ENCODE data around the gene ZCCHC24.
A peak's percentile ranks its signal among the peaks of the same experiment; 100 is the strongest.

ZCCHC24 gene

GRCh38 chr10:79380125-79380945, 65.1 kb downstream of the ZCCHC24 start:
- DNase-seq, result no peak

- DNase-seq, result no peak
Observed at GRCh38 chr10:79379512-79380124, 65.8 kb downstream of the ZCCHC24 start.

DNA sequence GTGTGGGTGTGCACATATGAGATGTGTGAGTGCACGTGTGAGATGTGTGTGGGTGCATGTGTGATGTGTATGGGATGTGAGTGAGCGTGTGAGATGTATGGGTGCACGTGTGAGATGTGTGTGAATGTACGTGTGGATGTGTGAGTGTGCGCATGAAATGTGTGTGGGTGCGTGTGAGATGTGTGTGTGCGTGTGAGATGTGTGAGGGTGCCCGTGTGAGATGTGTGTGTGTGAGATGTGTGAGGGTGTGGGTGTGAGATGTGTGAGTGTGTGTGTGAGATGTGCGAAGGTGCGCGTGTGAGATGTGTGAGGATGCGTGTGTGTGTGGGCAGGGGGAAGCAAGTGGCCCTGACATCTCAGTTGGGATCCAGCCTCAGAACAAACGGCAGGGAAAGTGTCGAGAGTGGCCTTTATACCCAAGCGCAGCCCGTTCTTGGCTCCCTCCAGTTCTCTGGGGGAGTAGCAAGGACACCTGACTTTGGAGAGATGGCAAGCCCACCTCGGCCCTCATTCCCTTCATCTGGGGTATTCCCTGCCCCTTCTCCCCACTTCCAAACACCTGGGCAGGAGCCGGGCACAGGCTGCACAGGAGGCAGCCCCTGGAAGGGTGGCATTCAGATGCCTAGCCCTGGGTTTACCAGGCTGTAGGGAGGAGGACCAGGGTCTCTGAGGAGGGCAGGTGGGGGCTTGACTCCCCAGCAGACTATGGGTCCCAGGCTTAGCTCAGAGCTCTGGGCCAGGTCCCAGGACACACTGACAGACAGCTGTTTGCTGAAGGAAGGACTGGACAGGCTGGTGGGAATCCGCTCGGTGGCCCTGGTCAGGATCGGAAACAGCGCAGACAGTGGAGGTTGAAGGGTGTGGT, 66.5 kb downstream of the ZCCHC24 start:
- no peak for DNase-seq

- no peak for DNase-seq
Observed at GRCh38 chr10:79378383-79378646, 67.1 kb downstream of the ZCCHC24 start.

- no peak for DNase-seq
Observed at GRCh38 chr10:79377557-79378382, 67.7 kb downstream of the ZCCHC24 start.

DNA sequence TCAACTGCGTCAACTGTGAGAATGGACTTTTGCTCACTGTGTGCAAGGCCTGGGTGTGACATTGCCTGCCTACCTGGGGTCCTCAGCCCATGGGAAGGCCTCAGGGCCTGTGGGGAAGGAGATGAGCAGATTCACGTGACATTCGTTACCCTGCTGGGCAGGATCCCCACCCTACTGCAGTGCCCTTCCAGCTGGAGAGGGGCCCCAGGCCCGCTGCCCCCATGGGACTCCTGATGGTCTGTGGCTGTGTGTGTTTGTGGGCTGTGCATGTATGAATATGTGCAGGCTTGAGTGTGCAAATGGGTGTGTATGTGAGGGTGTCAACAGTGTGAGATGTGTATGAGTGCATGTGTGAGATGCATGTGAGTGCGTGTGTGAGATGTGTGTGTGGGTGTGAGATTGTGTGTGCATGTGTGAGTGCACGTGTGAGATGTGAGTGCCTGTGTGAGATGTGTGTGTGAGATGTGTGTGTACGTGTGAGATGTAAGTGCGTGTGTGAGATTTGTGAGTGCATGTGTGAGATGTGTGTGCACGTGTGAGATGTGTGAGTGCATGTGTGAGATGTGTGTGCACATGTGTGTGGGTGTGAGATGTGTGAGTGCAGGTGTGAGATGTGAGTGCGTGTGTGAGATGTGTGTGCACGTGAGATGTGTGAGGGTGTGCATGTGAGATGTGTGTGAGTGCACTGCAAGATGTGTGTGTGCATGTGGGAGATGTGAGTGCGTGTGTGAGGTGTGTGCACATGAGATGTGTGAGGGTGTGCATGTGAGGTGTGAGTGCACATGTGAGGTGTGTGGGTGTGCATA, 68.5 kb downstream of the ZCCHC24 start:
- DNase-seq, result no peak

- DNase-seq, result no peak
Observed at GRCh38 chr10:79376078-79376628, 69.3 kb downstream of the ZCCHC24 start.

DNA sequence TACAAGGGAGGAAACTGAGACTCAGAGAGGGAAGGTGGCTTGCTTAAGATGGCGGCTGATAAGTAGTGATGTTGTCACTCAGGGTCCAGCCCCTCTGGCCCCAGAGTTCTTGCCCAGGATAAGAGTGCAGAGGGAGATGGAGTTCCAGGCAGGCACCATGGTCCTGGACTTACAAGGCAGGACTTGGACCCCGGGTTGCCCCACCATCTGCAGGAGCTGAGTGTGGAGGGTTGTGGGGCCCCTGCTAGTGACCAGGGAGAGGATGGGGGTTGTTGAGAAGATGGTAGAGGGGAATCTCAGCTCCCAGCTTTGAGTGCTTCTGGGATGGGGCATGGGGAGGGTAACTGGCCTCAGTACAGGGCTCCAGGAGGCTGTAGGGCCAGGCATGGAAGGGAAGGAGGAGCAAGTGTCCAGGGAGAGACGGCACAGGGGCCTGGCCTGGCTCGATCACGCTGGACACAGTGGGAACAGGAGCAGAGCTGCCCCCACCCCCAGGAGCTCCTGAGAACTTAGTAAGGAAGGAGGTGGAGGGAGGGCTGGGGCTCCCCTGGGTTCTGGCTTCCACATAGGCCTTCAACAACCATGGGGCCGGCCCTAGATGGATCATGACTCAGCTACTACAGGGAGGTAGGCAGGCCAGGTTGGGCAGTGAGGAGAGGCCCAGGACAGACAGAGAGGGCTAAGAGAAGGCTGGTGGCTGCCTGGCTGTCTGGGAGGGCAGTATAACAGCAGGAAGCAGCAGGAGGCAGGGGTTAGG, 69.9 kb downstream of the ZCCHC24 start:
- no peak for DNase-seq

GRCh38 chr10:79374312-79375191, 70.9 kb downstream of the ZCCHC24 start:
- DNase-seq, result peak; percentile 34

- no peak for DNase-seq
Observed at GRCh38 chr10:79372871-79373270, 72.6 kb downstream of the ZCCHC24 start.

DNA sequence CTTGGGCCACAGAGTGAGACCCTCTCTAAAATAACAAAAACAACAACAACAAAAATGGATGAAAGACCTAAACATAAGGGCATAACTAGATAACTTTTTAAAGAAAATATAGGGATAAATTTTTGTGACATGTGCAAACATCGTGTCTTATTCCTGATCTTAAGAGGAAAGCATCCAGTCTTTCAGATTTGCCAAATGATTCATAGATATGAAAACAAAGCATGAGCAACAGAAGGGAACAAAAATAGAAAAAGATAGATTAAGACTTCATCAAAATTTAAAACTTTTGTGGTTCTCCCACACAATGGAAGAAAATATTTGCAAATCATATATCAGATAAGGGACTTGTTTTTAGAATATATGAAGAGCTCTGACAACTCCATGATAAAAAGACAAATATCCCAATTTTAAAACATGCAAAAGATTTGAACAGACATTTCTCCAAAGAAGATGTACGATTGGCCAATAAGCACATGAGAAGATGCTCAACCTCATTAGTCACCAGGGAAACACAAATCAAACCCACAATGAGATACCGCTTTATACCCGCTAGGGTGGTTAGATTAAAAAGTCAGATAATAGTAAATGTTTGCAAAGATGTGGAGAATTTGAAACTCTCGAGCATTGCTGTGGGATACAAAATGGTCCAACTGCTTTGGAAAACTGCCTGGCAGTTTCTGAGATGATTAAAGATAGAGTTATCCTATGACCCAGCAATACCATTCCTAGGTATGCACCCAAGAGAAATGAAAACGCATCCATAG, 77.8 kb downstream of the ZCCHC24 start:
- no peak for DNase-seq

DNA sequence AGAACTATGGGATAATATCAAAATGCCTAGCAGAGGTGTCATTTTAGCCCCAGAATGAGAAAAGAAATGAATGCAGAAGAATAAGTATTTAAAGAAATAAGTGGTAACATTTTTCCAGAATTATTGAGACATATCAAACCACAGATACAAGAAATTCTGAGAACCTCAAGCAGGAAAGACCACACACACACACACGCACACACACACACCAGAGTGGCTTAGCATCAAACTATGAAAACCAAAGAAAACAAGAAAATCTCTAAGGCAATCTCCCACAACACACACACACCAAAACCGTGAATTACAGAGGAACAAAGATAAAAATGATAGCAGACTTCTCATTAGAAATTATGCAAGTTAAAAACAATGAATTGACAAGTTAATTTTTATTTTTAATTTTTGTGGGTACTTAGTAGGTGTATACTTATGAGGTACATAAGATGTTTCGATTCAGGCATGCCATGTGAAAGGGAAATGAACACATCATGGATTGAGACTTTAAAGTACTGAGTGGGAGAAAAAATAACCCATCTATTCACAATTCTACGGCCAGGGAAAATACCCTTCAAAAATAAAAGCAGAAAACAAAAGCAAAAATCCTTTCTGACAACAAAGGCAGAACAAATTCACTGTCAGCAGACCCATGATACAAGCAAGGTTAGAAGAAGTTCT, 83.6 kb downstream of the ZCCHC24 start:
- DNase-seq, result no peak

GRCh38 chr10:79360499-79361342, 84.7 kb downstream of the ZCCHC24 start:
- DNase-seq, result no peak

DNA sequence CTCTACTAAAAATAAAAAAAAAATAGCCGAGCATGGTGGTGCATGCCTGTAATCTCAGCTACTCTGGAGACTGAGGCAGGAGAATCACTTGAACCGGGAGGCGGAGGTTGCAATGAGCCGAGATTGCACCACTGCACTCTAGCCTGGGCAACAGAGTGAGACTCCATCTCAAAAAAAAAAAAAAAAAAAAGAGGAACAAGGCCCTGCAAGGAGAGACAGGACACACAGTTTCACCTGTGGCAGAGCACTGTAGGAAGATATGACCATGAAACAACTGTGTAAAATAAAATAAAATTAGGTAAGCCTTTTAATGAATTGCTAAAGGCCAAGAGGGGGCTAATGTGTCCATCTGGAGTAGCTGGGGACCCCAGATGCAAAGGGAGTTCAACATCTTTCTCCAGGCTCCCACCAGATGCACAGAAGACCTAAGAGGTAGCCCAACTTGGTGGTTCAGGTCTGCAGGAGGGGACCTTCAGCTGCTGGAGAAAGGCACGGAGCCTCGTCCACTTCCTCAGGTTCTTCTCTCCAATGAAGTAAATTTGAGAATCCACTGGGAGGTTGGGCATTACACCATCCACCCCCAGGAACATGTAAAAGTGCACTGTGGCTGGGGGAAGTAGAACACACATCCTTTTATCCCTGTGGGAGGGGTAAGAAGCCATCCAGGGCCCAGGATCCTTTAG, 85.5 kb downstream of the ZCCHC24 start:
- DNase-seq, result no peak

DNA sequence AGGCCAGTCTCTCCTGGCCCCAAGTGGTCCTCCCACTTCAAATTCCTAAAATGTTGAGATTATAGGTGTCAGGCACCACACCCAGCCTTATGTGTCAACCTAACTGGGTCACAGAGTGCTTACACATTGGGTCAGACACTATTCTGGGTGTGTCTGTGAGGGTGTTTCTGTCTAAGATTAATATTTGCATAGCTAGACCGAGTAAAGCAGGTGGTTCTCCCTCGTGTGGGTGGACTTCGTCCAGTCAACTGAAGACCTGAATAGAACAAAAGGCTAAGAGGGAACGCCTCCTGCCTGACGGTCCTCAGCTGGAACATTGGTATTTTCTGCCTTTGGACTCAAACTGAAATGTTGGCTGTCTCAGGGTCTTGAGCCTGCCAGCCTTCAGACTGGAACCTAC, 86.6 kb downstream of the ZCCHC24 start:
- no peak for DNase-seq

GRCh38 chr10:79357180-79357579, 88.2 kb downstream of the ZCCHC24 start:
- no peak for DNase-seq

- no peak for DNase-seq
Observed at GRCh38 chr10:79356104-79356503, 89.3 kb downstream of the ZCCHC24 start.

Measured in NCI-H1694 treated with DMSO at 0.1 percent for 48 hours (cell line).